Mesenteric fat pad (tissue), 1 donor: ENCODE measurements around the gene TMEM37. TPM values are rescaled to one million over a fixed set of nuclear protein-coding genes. Genes with fewer than 3 reads are reported as not detected.

Experiments
- total RNA-seq: library from RNA; stranded (reverse); fragmentation: NEBNext Ultra II Directional; extraction: Animal tissue kit (Norgen Biotek cat#: 25700); gene quantifications from one replicate; pipeline ENCODE4 v1.2.1, GENCODE V29; 2021
- donor health status: DM: yes; HTN: yes; CAD: no.

Gene TMEM37
- total RNA-seq, 1 donor from 2014 or later = 56.4 TPM

Other genes starting within 250 kb of the TMEM37 start
- 15.2 TPM for gene STEAP3, start 208.0 kb upstream of the TMEM37 start, total RNA-seq
- 12.5 TPM for gene C2orf76, start 65.0 kb upstream of the TMEM37 start, total RNA-seq
- 268 TPM for gene DBI, start 64.9 kb upstream of the TMEM37 start, total RNA-seq
- gene SCTR, start 92.6 kb downstream of the TMEM37 start, total RNA-seq = not detected
- 2.3 TPM for gene CFAP221, start 112.6 kb downstream of the TMEM37 start, total RNA-seq
- gene TMEM177, start 247.3 kb downstream of the TMEM37 start, total RNA-seq = 6.1 TPM